HG03439 (cell line): ENCODE data around the gene KRT6A.

Experiments
- ATAC-seq: cut with Tn5 transposase; IDR thresholded peaks from one replicate; pipeline ENCODE4 v1.9.1; 2021; ENCODE audit warnings: mild to moderate bottlenecking, moderate library complexity; ENCODE audit not compliant: unreplicated experiment

Gene KRT6A

GRCh38 chr12:52438305-52439301, 54.5 kb downstream of the KRT6A start:
- no peak for ATAC-seq

- no peak for ATAC-seq
These were observed 55.5 kb downstream of the KRT6A start for GRCh38 chr12:52437508-52437907.
